ENCODE measurements around the gene LRRN3. TPM values are rescaled to one million over a fixed set of nuclear protein-coding genes. Genes with fewer than 3 reads are reported as not detected.

LRRN3 gene
- total and polyA plus RNA-seq, 2 experiments from 2014 or later, result 3.7 to 6.8 TPM

GRCh38 chr7:111045449-111045848, 45.5 kb upstream of the LRRN3 start:
- Histone ChIP-seq H3K27me3 (no peaks in the 10 kb centered on the region), H3K4me2 (no peak overlapping the region), H2AFZ (no peak overlapping the region), H3K36me3 (replicated peaks; ENCODE audit: insufficient read depth, low read depth) (no peaks in the 10 kb centered on the region), H3K9me3 (ENCODE audit: low read depth) (no peaks in the 10 kb centered on the region), H3K4me1 (ENCODE audit: insufficient read depth) (no peaks in the 10 kb centered on the region), H3K27ac (no peak overlapping the region), H3K9me2 (replicated peaks; ENCODE audit: insufficient read depth) (no peaks in the 10 kb centered on the region), H3K79me2 (no peaks in the 10 kb centered on the region), H4K20me1 (ENCODE audit: insufficient read depth, poor library complexity, severe bottlenecking) (no peaks in the 10 kb centered on the region), H3K4me3 (no peak overlapping the region)
- TF ChIP-seq EZH2phosphoT487 (IDR thresholded peaks at IDR 0.05; ENCODE audit: low read depth, severe bottlenecking, unreplicated experiment), result no peak
- no peak for TF ChIP-seq EZH2 (IDR thresholded peaks at IDR 0.05; ENCODE audit: borderline replicate concordance)
- TF ChIP-seq, protein P1, sequence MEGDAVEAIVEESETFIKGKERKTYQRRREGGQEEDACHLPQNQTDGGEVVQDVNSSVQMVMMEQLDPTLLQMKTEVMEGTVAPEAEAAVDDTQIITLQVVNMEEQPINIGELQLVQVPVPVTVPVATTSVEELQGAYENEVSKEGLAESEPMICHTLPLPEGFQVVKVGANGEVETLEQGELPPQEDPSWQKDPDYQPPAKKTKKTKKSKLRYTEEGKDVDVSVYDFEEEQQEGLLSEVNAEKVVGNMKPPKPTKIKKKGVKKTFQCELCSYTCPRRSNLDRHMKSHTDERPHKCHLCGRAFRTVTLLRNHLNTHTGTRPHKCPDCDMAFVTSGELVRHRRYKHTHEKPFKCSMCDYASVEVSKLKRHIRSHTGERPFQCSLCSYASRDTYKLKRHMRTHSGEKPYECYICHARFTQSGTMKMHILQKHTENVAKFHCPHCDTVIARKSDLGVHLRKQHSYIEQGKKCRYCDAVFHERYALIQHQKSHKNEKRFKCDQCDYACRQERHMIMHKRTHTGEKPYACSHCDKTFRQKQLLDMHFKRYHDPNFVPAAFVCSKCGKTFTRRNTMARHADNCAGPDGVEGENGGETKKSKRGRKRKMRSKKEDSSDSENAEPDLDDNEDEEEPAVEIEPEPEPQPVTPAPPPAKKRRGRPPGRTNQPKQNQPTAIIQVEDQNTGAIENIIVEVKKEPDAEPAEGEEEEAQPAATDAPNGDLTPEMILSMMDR (IDR thresholded peaks at IDR 0.05; ENCODE audit: poor library complexity), result no peak
- DNase-seq (ENCODE audit: low spot score), result no peak

DNA sequence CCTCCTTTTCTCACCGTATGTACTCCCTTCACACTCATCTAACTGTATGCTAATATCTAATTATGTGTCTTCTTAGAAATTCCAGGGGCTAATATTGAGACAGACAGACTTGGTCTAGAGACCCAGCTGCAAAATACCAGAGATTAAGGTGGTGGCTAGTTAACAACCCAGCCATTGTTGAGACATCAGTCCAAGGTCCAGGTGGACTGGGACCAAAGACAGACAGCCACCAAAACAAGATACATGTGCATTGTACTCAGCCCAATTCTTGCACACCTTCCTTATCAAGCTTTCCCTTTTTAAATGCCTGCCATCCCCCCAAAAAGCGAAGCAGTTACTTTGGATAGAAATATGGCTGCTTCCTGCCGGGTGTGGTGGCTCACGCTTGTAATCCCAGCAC, 43.3 kb upstream of the LRRN3 start:
- no peaks in the 10 kb centered on the region for H3K79me2 ChIP-seq
- no peaks in the 10 kb centered on the region for H3K4me1 ChIP-seq (ENCODE audit: insufficient read depth)
- no peak for DNase-seq (ENCODE audit: low spot score)
- H3K36me3 ChIP-seq (replicated peaks; ENCODE audit: insufficient read depth, low read depth), result no peaks in the 10 kb centered on the region
- no peaks in the 10 kb centered on the region for H3K9me2 ChIP-seq (replicated peaks; ENCODE audit: insufficient read depth)
- no peak overlapping the region for H3K27ac ChIP-seq
- no peak overlapping the region for H3K4me2 ChIP-seq
- no peak overlapping the region for H3K4me3 ChIP-seq
- H3K27me3 ChIP-seq, result no peaks in the 10 kb centered on the region
- WGBS (ENCODE audit: low lambda C conversion rate, missing lambda C conversion rate), result 93% methylated on average over 4 of the region's 4 CpGs
- no peaks in the 10 kb centered on the region for H4K20me1 ChIP-seq (ENCODE audit: insufficient read depth, poor library complexity, severe bottlenecking)
- H3K9me3 ChIP-seq (ENCODE audit: low read depth), result no peaks in the 10 kb centered on the region
- no peak for TF ChIP-seq EZH2phosphoT487 (IDR thresholded peaks at IDR 0.05; ENCODE audit: low read depth, severe bottlenecking, unreplicated experiment)
- TF ChIP-seq, protein P1 (IDR thresholded peaks at IDR 0.05; ENCODE audit: poor library complexity), result no peak
- TF ChIP-seq EZH2 (IDR thresholded peaks at IDR 0.05; ENCODE audit: borderline replicate concordance), result no peak
- H2AFZ ChIP-seq, result no peak overlapping the region

- Histone ChIP-seq H3K4me1 (ENCODE audit: insufficient read depth) (no peaks in the 10 kb centered on the region), H3K27ac (no peak overlapping the region), H3K9me3 (ENCODE audit: low read depth) (no peaks in the 10 kb centered on the region), H3K4me2 (no peak overlapping the region), H3K36me3 (replicated peaks; ENCODE audit: insufficient read depth, low read depth) (no peaks in the 10 kb centered on the region), H3K9me2 (replicated peaks; ENCODE audit: insufficient read depth) (no peaks in the 10 kb centered on the region), H3K27me3 (no peaks in the 10 kb centered on the region), H3K79me2 (no peaks in the 10 kb centered on the region), H3K4me3 (no peak overlapping the region), H2AFZ (no peak overlapping the region), H4K20me1 (ENCODE audit: insufficient read depth, poor library complexity, severe bottlenecking) (no peaks in the 10 kb centered on the region)
- TF ChIP-seq, protein P1 (IDR thresholded peaks at IDR 0.05; ENCODE audit: poor library complexity), result no peak
- TF ChIP-seq EZH2phosphoT487 (IDR thresholded peaks at IDR 0.05; ENCODE audit: low read depth, severe bottlenecking, unreplicated experiment), result no peak
- no peak for TF ChIP-seq EZH2 (IDR thresholded peaks at IDR 0.05; ENCODE audit: borderline replicate concordance)
- 76% methylated on average over 7 of the region's 7 CpGs for WGBS (ENCODE audit: low lambda C conversion rate, missing lambda C conversion rate)
- DNase-seq (ENCODE audit: low spot score), result no peak
Measured at GRCh38 chr7:111049971-111050680, 40.8 kb upstream of the LRRN3 start.

Data from hepatocyte (in vitro differentiated cells).